Trophoblast cell (in vitro differentiated cells and primary cell): Measurements from ENCODE around the gene XPC.

Experiments
- DNase-seq, 2 donors: peaks; one replicate each; pipeline ENCODE4 v3.0.0-alpha.2; 2016
- H2AFZ ChIP-seq: 2 replicates; pipeline ENCODE4 v1.6.1; 2013; ENCODE audit warnings: low read length, moderate library complexity, mild to moderate bottlenecking; ENCODE audit not compliant: insufficient read depth, poor library complexity
- H2AK5ac ChIP-seq: 2 replicates; pipeline ENCODE4 v1.6.1; 2013; ENCODE audit warnings: mild to moderate bottlenecking, low read length
- H2BK120ac ChIP-seq: 2 replicates; pipeline ENCODE4 v1.6.1; 2013; ENCODE audit warnings: low read length, mild to moderate bottlenecking, moderate library complexity; ENCODE audit not compliant: insufficient read depth, poor library complexity
- H2BK12ac ChIP-seq: 2 replicates; pipeline ENCODE4 v1.6.1; 2013; ENCODE audit warnings: mild to moderate bottlenecking, low read length, moderate library complexity
- H2BK5ac ChIP-seq: 2 replicates; pipeline ENCODE4 v1.6.1; 2013; ENCODE audit warnings: low read length, low read depth, moderate library complexity, mild to moderate bottlenecking; ENCODE audit not compliant: poor library complexity
- H3K14ac ChIP-seq: 2 replicates; pipeline ENCODE4 v1.6.1; 2013; ENCODE audit warnings: mild to moderate bottlenecking, low read length
- H3K18ac ChIP-seq: 2 replicates; pipeline ENCODE4 v1.6.1; 2013; ENCODE audit warnings: mild to moderate bottlenecking, low read length
- H3K23ac ChIP-seq: 2 replicates; pipeline ENCODE4 v1.6.1; 2013; ENCODE audit warnings: low read length
- H3K27ac ChIP-seq: 2 replicates; pipeline ENCODE4 v1.5.1; 2013; ENCODE audit warnings: low read depth, mild to moderate bottlenecking, inconsistent platforms, low read length, moderate library complexity
- H3K27me3 ChIP-seq: 2 replicates; pipeline ENCODE4 v1.6.1; 2013; ENCODE audit warnings: inconsistent platforms, mild to moderate bottlenecking, low read length, moderate library complexity; ENCODE audit not compliant: insufficient read depth
- H3K36me3 ChIP-seq, 2 experiments: 1 replicate in 1 of 2; 2 replicates in 1 of 2; pipeline ENCODE4 v1.6.1; 2013; ENCODE audit warnings: low read length in 2 of 2, mild to moderate bottlenecking in 2 of 2, moderate library complexity in 1 of 2; ENCODE audit not compliant: insufficient read depth in 2 of 2, control insufficient read depth in 1 of 2
- H3K4ac ChIP-seq: 2 replicates; pipeline ENCODE4 v1.6.1; 2013; ENCODE audit warnings: low read depth, mild to moderate bottlenecking, low read length, moderate library complexity
- H3K4me1 ChIP-seq, 2 experiments: 1 replicate in 1 of 2; 2 replicates in 1 of 2; pipeline ENCODE4 v1.6.1; 2013; ENCODE audit warnings: low read length in 2 of 2, mild to moderate bottlenecking in 2 of 2, moderate library complexity in 1 of 2; ENCODE audit not compliant: insufficient read depth in 2 of 2, control insufficient read depth in 1 of 2
- H3K4me2 ChIP-seq: 2 replicates; pipeline ENCODE4 v1.6.1; 2013; ENCODE audit warnings: inconsistent platforms, mild to moderate bottlenecking, low read length, moderate library complexity
- H3K4me3 ChIP-seq: 2 replicates; pipeline ENCODE4 v1.5.1; 2013; ENCODE audit warnings: mild to moderate bottlenecking, low read depth, low read length, inconsistent platforms
- H3K79me1 ChIP-seq: one replicate; pipeline ENCODE4 v1.6.1; 2013; ENCODE audit warnings: low read length
- H3K79me2 ChIP-seq: 2 replicates; pipeline ENCODE4 v1.6.1; 2013; ENCODE audit warnings: low read length, mild to moderate bottlenecking; ENCODE audit not compliant: control insufficient read depth, insufficient read depth, poor library complexity
- H3K9ac ChIP-seq: 2 replicates; pipeline ENCODE4 v1.6.1; 2013; ENCODE audit warnings: mild to moderate bottlenecking, low read length
- H3K9me3 ChIP-seq: 2 replicates; pipeline ENCODE4 v1.6.1; 2013; ENCODE audit warnings: low read depth, mild to moderate bottlenecking, control low read depth, inconsistent platforms, low read length; ENCODE audit not compliant: insufficient read depth
- H4K12ac ChIP-seq: 2 replicates; pipeline ENCODE4 v1.6.1; 2013; ENCODE audit warnings: low read depth, mild to moderate bottlenecking, low read length, moderate library complexity
- H4K8ac ChIP-seq: 2 replicates; pipeline ENCODE4 v1.6.1; 2013; ENCODE audit warnings: low read depth, mild to moderate bottlenecking, low read length, moderate library complexity
- H4K91ac ChIP-seq: one replicate; pipeline ENCODE4 v1.6.1; 2013; ENCODE audit warnings: low read depth, mild to moderate bottlenecking, low read length, moderate library complexity
- WGBS: extraction: QIAGEN DNeasy Blood & Tissue Kit; methylation state at CpG from one replicate; pipeline ENCODE4 v1.1.7; 2013; ENCODE audit warnings: missing lambda C conversion rate; ENCODE audit not compliant: insufficient read length, insufficient coverage; ENCODE audit errors: extremely low coverage; 5-methylcytosine and 5-hydroxymethylcytosine counted together

The XPC gene

GRCh38 chr3:14157951-14158350 lies 20.4 kb downstream of the XPC start:
- Histone ChIP-seq H3K79me1 (no peaks in the 10 kb centered on the region), H3K23ac (no peak overlapping the region), H3K9ac (no peak overlapping the region), H3K14ac (no peak overlapping the region), H4K8ac (no peak overlapping the region), H3K27ac (no peak overlapping the region), H2BK12ac (no peak overlapping the region), H3K79me2 (no peaks in the 10 kb centered on the region), H4K12ac (no peak overlapping the region), H2BK120ac (no peak overlapping the region), H3K4me3 (no peak overlapping the region), H3K4ac (no peak overlapping the region), H3K9me3 (peaks cover 2% of the 10 kb centered on the region), H3K4me2 (no peak overlapping the region), H3K18ac (no peak overlapping the region), H4K91ac (no peak overlapping the region), H2BK5ac (no peak overlapping the region), H2AFZ (no peak overlapping the region), H3K27me3 (no peaks in the 10 kb centered on the region), H3K36me3 (peaks cover 34 to 57% of the 10 kb centered on the region in 2 experiments), H2AK5ac (no peak overlapping the region), H3K4me1 (no peaks in the 10 kb centered on the region)
- no CpG with 5 or more reads among the region's 9 CpGs for WGBS
- DNase-seq = no peak

- H3K27ac ChIP-seq = no peak overlapping the region
- H3K4ac ChIP-seq = no peak overlapping the region
- DNase-seq = no peak
- no CpG with 5 or more reads among the region's 13 CpGs for WGBS
- no peak overlapping the region for H4K12ac ChIP-seq
- H3K36me3 ChIP-seq = peaks cover 42 to 66% of the 10 kb centered on the region in 2 experiments
- no peak overlapping the region for H3K18ac ChIP-seq
- no peak overlapping the region for H2BK120ac ChIP-seq
- no peak overlapping the region for H3K14ac ChIP-seq
- no peak overlapping the region for H2BK5ac ChIP-seq
- no peaks in the 10 kb centered on the region for H3K79me1 ChIP-seq
- H3K23ac ChIP-seq = no peak overlapping the region
- no peaks in the 10 kb centered on the region for H3K27me3 ChIP-seq
- no peak overlapping the region for H3K4me3 ChIP-seq
- no peak overlapping the region for H2AK5ac ChIP-seq
- H3K9me3 ChIP-seq = peaks cover 2% of the 10 kb centered on the region
- H3K4me2 ChIP-seq = no peak overlapping the region
- H2BK12ac ChIP-seq = no peak overlapping the region
- no peak overlapping the region for H3K9ac ChIP-seq
- no peaks in the 10 kb centered on the region for H3K79me2 ChIP-seq
- no peak overlapping the region for H2AFZ ChIP-seq
- no peak overlapping the region for H4K8ac ChIP-seq
- H3K4me1 ChIP-seq = no peaks in the 10 kb centered on the region
- no peak overlapping the region for H4K91ac ChIP-seq
Observed at GRCh38 chr3:14156843-14157561, 21.4 kb downstream of the XPC start.

- Histone ChIP-seq H2BK120ac (no peak overlapping the region), H2BK5ac (no peak overlapping the region), H3K23ac (no peak overlapping the region), H3K79me1 (no peaks in the 10 kb centered on the region), H3K4ac (no peak overlapping the region), H3K27ac (no peak overlapping the region), H3K36me3 (peaks cover 46 to 71% of the 10 kb centered on the region in 2 experiments), H4K8ac (no peak overlapping the region), H3K9me3 (peaks cover 2% of the 10 kb centered on the region), H3K4me3 (no peak overlapping the region), H2AFZ (no peak overlapping the region), H3K4me2 (no peak overlapping the region), H4K91ac (no peak overlapping the region), H4K12ac (no peak overlapping the region), H2AK5ac (no peak overlapping the region), H3K9ac (no peak overlapping the region), H3K4me1 (no peaks in the 10 kb centered on the region), H3K79me2 (no peaks in the 10 kb centered on the region), H3K27me3 (no peaks in the 10 kb centered on the region), H3K18ac (no peak overlapping the region), H2BK12ac (no peak overlapping the region), H3K14ac (no peak overlapping the region)
- no peak for DNase-seq
- 100% methylated on average over 1 of the region's 7 CpGs for WGBS
Observed at GRCh38 chr3:14156201-14156600, 22.2 kb downstream of the XPC start.

GRCh38 chr3:14154895-14155440 lies 23.4 kb downstream of the XPC start:
- Histone ChIP-seq H2BK12ac (no peak overlapping the region), H3K4me2 (no peak overlapping the region), H2AFZ (no peak overlapping the region), H3K36me3 (peaks cover 52 to 75% of the 10 kb centered on the region in 2 experiments), H4K91ac (no peak overlapping the region), H3K23ac (no peak overlapping the region), H3K9me3 (peaks cover 2% of the 10 kb centered on the region), H4K12ac (no peak overlapping the region), H3K4ac (no peak overlapping the region), H3K27me3 (no peaks in the 10 kb centered on the region), H3K14ac (no peak overlapping the region), H3K79me2 (no peaks in the 10 kb centered on the region), H3K18ac (no peak overlapping the region), H3K4me1 (no peaks in the 10 kb centered on the region), H2AK5ac (no peak overlapping the region), H3K79me1 (no peaks in the 10 kb centered on the region), H3K9ac (no peak overlapping the region), H3K4me3 (no peak overlapping the region), H3K27ac (no peak overlapping the region), H4K8ac (no peak overlapping the region), H2BK120ac (no peak overlapping the region), H2BK5ac (no peak overlapping the region)
- no CpG with 5 or more reads among the region's 7 CpGs for WGBS
- no peak for DNase-seq
